ENCODE results near the gene SHKBP1.

The SHKBP1 gene

GRCh38 chr19:40599902-40600569 lies 23.4 kb downstream of the SHKBP1 start (continued):
- TF ChIP-seq PATZ1 (tag by site-specific recombination; IDR thresholded peaks at IDR 0.05), result no peak
- TF ChIP-seq ZEB2 (tag by site-specific recombination; IDR thresholded peaks at IDR 0.05), result 0 out of 2 replicates have a peak, but pooled peaks have one; percentile 12
- no peak for TF ChIP-seq ZNF843 (tag by site-specific recombination; IDR thresholded peaks at IDR 0.05)
- TF ChIP-seq ZFP37 (tag by site-specific recombination; IDR thresholded peaks at IDR 0.05), result no peak
- no peak for TF ChIP-seq ZNF473 (tag by site-specific recombination; IDR thresholded peaks at IDR 0.05)
- TF ChIP-seq ZBTB17 (tag by site-specific recombination; IDR thresholded peaks at IDR 0.05), result peak; percentile 28; the same call in 1 of the 2 replicates
- no peak for TF ChIP-seq ZBTB20 (tag by site-specific recombination; IDR thresholded peaks at IDR 0.05)

- ChIA-PET POLR2A (interaction anchor here (0.5 to 1.4 kb wide), 4 partner anchors 9 to 295 kb away, joined by 3 to 4 read pairs (median 3); no protein-coding TSS in a partner anchor), CTCF (interaction anchor here (0.5 to 20.7 kb wide), 29 partner anchors 7 to 331 kb away, joined by 3 to 470 read pairs (median 6); partner anchors contain the start of genes BLVRB, RAB4B and SERTAD1)
- no peaks in the 10 kb centered on the region for H3K36me3 ChIP-seq (ENCODE audit: control insufficient read depth in 2 of 2, insufficient read depth in 1 of 2, low read length in 2 of 2)
- no peak overlapping the region for H3K27ac ChIP-seq (ENCODE audit: extremely low read depth, low read depth, low read length)
- H3K9me3 ChIP-seq (ENCODE audit: control insufficient read depth, insufficient read depth, low read depth, low read length), result no peaks in the 10 kb centered on the region
- H3K4me1 ChIP-seq (ENCODE audit: control insufficient read depth, insufficient read depth, low read length), result peaks cover 60% of the 10 kb centered on the region
- H3K4me3 ChIP-seq (ENCODE audit: low read depth, low read length), result no peak overlapping the region
- TF ChIP-seq ZNF274 (IDR thresholded peaks at IDR 0.05; ENCODE audit: low read length), result no peak
- TF ChIP-seq ZNF274 (tag by site-specific recombination; IDR thresholded peaks at IDR 0.05; ENCODE audit: borderline replicate concordance), result 0 out of 2 replicates have a peak, but pooled peaks have one; percentile 21
- TF ChIP-seq SP7 (tag by site-specific recombination; IDR thresholded peaks at IDR 0.05), result no peak; the same call in 1 of the 2 replicates
- TF ChIP-seq ZNF366 (tag by site-specific recombination; conservative IDR thresholded peaks at IDR 0.05), result peak; percentile 56
- 0 out of 2 replicates have a peak, but pooled peaks have one; percentile 0 for TF ChIP-seq SP2 (tag by site-specific recombination; IDR thresholded peaks at IDR 0.05)
- TF ChIP-seq ZFHX2 (tag by site-specific recombination; conservative IDR thresholded peaks at IDR 0.05), result peak; percentile 42
- no peak for TF ChIP-seq ZNF747 (tag by site-specific recombination; IDR thresholded peaks at IDR 0.05)
- no peak for TF ChIP-seq ZNF214 (tag by site-specific recombination; IDR thresholded peaks at IDR 0.05; ENCODE audit: borderline replicate concordance)
- TF ChIP-seq ZNF211 (tag by site-specific recombination; IDR thresholded peaks at IDR 0.05; ENCODE audit: low read depth), result 0 out of 2 replicates have a peak, but pooled peaks have one; percentile 30
- TF ChIP-seq KLF1 (tag by site-specific recombination; IDR thresholded peaks at IDR 0.05), result peak; percentile 8
- peak; percentile 14 for TF ChIP-seq ZNF692 (tag by site-specific recombination; IDR thresholded peaks at IDR 0.05)
- TF ChIP-seq BCL11B (tag by site-specific recombination; IDR thresholded peaks at IDR 0.05; ENCODE audit: low read depth), result peak; percentile 38; the same call in 1 of the 2 replicates
- peak; percentile 91; the same call in 1 of the 2 replicates for TF ChIP-seq SCRT1 (tag by site-specific recombination; IDR thresholded peaks at IDR 0.05; ENCODE audit: borderline replicate concordance)
- peak; percentile 72; the same call in 1 of the 2 replicates for TF ChIP-seq ZNF785 (tag by site-specific recombination; IDR thresholded peaks at IDR 0.05)
- TF ChIP-seq ZNF266 (tag by site-specific recombination; IDR thresholded peaks at IDR 0.05; ENCODE audit: low read depth), result no peak
- TF ChIP-seq SCRT2 (tag by site-specific recombination; IDR thresholded peaks at IDR 0.05), result peak; percentile 98
- TF ChIP-seq KLF8 (tag by site-specific recombination; IDR thresholded peaks at IDR 0.05), result peak; percentile 45; the same call in 1 of the 2 replicates
- TF ChIP-seq ZNF843 (tag by site-specific recombination; IDR thresholded peaks at IDR 0.05), result peak; percentile 1; the same call in 1 of the 2 replicates
- 0 out of 2 replicates have a peak, but pooled peaks have one; percentile 72 for TF ChIP-seq ZFP41 (tag by site-specific recombination; IDR thresholded peaks at IDR 0.05; ENCODE audit: borderline replicate concordance)
- no peak; the same call in 1 of the 2 replicates for TF ChIP-seq KLF10 (tag by site-specific recombination; IDR thresholded peaks at IDR 0.05)
- 0 out of 2 replicates have a peak, but pooled peaks have one; percentile 46 for TF ChIP-seq ZNF600 (tag by site-specific recombination; IDR thresholded peaks at IDR 0.05)
- TF ChIP-seq KLF9 (tag by site-specific recombination; IDR thresholded peaks at IDR 0.05; ENCODE audit: low read depth), result peak; percentile 14; the same call in 1 of the 2 replicates
- TF ChIP-seq SETDB1 (IDR thresholded peaks at IDR 0.05; ENCODE audit: insufficient read length, low read length), result no peak
- no peak for TF ChIP-seq TRIM28 (IDR thresholded peaks at IDR 0.05; ENCODE audit: borderline replicate concordance, low read length)
These were observed 24.0 kb downstream of the SHKBP1 start for GRCh38 chr19:40600570-40601133.
